Esophagus muscularis mucosa (tissue), 4 donors: ENCODE data around the gene SPOCK1. TPM values are rescaled to one million over a fixed set of nuclear protein-coding genes. Genes with fewer than 3 reads are reported as not detected.

Source experiments
- DNase-seq: peaks from one replicate; pipeline ENCODE4 v3.0.0-alpha.2; 2017; ENCODE audit errors: extremely low spot score
- H3K27ac ChIP-seq, 4 donors: fragments of 200-600 bp; sonication (generic); replicated peaks in 1 of 4; 1 replicate in 3 of 4; 2 replicates in 1 of 4; pipeline ENCODE4 v1.5.1; 2016 to 2019; ENCODE audit warnings: mild to moderate bottlenecking in 1 of 4
- H3K27me3 ChIP-seq, 4 donors: fragments of 200-600 bp; sonication (generic); one replicate each; pipeline versions ENCODE4 v1.5.1 to v1.6.0; 2016 to 2019
- H3K36me3 ChIP-seq, 4 donors: fragments of 200-600 bp; sonication (generic); one replicate each; pipeline ENCODE4 v1.5.1; 2016 to 2019
- H3K4me1 ChIP-seq, 4 donors: fragments of 200-600 bp; sonication (generic); one replicate each; pipeline ENCODE4 v1.5.1; 2016 to 2019
- H3K4me3 ChIP-seq, 4 donors: fragments of 200-600 bp; sonication (generic); 1 replicate in 2 of 4; 2 replicates in 2 of 4; pipeline ENCODE4 v1.5.1; 2016 to 2019; ENCODE audit warnings: mild to moderate bottlenecking in 4 of 4, moderate library complexity in 1 of 4
- H3K9me3 ChIP-seq, 4 donors: fragments of 200-600 bp; sonication (generic); 1 replicate in 3 of 4; 2 replicates in 1 of 4; pipeline ENCODE4 v1.5.1; 2016 to 2019
- EP300 ChIP-seq: sonication (generic); formaldehyde crosslinking; IDR thresholded peaks from one replicate; pipeline ENCODE4 v1.6.1; 2017; ENCODE audit warnings: antibody characterized with exemption
- POLR2A ChIP-seq: fragments of 450-650 bp; IDR thresholded peaks from one replicate; pipeline ENCODE4 v1.6.1; 2017; ENCODE audit warnings: antibody characterized with exemption, moderate library complexity, mild to moderate bottlenecking, low read depth
- POLR2AphosphoS5 ChIP-seq, 2 donors: sonication (generic); formaldehyde crosslinking; IDR thresholded peaks; one replicate each; pipeline ENCODE4 v1.6.1; 2017; ENCODE audit warnings: antibody characterized with exemption in 2 of 2
- WGBS: methylation state at CpG from one replicate; pipeline ENCODE4 v1.1.5; 2018; 5-methylcytosine and 5-hydroxymethylcytosine counted together
- intact Hi-C: fragments of 100-400 bp; cut with DNase I; formaldehyde crosslinking; loops from one replicate; pipeline ENCODE4 v1.15.1; 2023
- total RNA-seq, 4 donors: library from RNA; depleted of rRNA; stranded (reverse); fragments of >200 nt; gene quantifications; one replicate each; pipeline versions ENCODE4 v1.1.0 to v1.2.1, GENCODE V29; 2016
- TF ChIP-seq, protein P1 (sequence below), 3 experiments: fragments of 200-600 bp in 2 of 3; fragments of 450-650 bp in 1 of 3; sonication (generic) in 2 of 3; IDR thresholded peaks; one replicate each; pipeline ENCODE4 v1.5.1; 2017 to 2019; ENCODE audit warnings: antibody characterized with exemption in 3 of 3, mild to moderate bottlenecking in 2 of 3, moderate library complexity in 1 of 3

SPOCK1 gene
- total RNA-seq, 4 donors from 2014 or later: 39.0 to 52.4 (median 45.6) TPM

DNA sequence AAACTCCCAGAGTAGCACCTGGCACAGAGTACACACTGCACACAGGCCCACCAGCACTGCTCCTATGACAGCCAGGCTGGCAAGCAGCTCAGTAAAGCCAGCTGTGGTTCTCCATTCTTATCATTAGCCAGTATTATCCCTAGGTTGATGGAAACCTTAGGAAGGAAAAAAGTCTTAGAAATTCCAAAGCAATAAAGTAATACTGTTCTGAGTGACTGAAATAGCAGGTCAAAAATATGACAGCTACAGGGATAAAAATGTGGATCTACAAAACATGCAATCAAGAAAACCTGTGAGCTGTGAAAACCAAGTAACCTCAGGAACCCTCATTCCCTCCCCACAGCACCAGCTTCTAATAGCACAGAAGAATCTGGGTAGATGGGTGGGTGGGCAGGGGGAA, 403.5 kb downstream of the SPOCK1 start:
- Histone ChIP-seq H3K4me3 (no peak overlapping the region), H3K27me3 (peaks cover 0 to 2% (median 0%) of the 10 kb centered on the region in 4 donors), H3K9me3 (no peaks in the 10 kb centered on the region), H3K4me1 (peaks cover 0 to 1% (median 0%) of the 10 kb centered on the region in 4 donors), H3K36me3 (no peaks in the 10 kb centered on the region), H3K27ac (no peak overlapping the region)
- TF ChIP-seq, protein P1, sequence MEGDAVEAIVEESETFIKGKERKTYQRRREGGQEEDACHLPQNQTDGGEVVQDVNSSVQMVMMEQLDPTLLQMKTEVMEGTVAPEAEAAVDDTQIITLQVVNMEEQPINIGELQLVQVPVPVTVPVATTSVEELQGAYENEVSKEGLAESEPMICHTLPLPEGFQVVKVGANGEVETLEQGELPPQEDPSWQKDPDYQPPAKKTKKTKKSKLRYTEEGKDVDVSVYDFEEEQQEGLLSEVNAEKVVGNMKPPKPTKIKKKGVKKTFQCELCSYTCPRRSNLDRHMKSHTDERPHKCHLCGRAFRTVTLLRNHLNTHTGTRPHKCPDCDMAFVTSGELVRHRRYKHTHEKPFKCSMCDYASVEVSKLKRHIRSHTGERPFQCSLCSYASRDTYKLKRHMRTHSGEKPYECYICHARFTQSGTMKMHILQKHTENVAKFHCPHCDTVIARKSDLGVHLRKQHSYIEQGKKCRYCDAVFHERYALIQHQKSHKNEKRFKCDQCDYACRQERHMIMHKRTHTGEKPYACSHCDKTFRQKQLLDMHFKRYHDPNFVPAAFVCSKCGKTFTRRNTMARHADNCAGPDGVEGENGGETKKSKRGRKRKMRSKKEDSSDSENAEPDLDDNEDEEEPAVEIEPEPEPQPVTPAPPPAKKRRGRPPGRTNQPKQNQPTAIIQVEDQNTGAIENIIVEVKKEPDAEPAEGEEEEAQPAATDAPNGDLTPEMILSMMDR (IDR thresholded peaks at IDR 0.05): no peak
- TF ChIP-seq POLR2A (no peak), POLR2AphosphoS5 (IDR thresholded peaks at IDR 0.05) (no peak), EP300 (no peak)
- intact Hi-C loops: no loop called here
- DNase-seq: no peak

DNA sequence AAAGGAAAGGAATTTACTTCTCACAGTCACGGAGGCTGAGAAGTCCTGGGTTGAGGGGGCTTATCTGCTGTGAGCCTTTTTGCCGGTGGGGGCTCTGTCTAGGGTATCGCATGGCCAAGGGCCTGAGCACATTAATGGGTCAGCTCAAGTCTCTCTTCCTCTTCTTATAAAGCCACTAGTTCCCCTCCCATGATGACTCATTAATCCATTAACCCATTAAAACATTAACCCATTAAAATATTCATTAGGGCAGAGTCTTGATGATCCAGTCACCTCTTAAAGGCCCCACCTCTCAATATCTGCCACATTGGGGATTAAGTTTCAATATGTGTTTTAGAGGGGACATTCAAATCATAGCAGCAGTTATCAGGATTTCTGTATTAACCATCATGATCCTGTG, 406.3 kb downstream of the SPOCK1 start:
- no peak overlapping the region for H3K27ac ChIP-seq
- intact Hi-C loops: no loop called here
- no peaks in the 10 kb centered on the region for H3K36me3 ChIP-seq
- H3K27me3 ChIP-seq: peaks cover 0 to 2% (median 0%) of the 10 kb centered on the region in 4 donors
- TF ChIP-seq POLR2A (no peak), POLR2AphosphoS5 (IDR thresholded peaks at IDR 0.05) (no peak), EP300 (no peak)
- TF ChIP-seq, protein P1 (IDR thresholded peaks at IDR 0.05): no peak
- H3K4me1 ChIP-seq: peaks cover 0 to 7% (median 0%) of the 10 kb centered on the region in 4 donors
- no peaks in the 10 kb centered on the region for H3K9me3 ChIP-seq
- no peak overlapping the region for H3K4me3 ChIP-seq
- no peak for DNase-seq
- 83% methylated on average over 3 of the region's 3 CpGs for WGBS

DNA sequence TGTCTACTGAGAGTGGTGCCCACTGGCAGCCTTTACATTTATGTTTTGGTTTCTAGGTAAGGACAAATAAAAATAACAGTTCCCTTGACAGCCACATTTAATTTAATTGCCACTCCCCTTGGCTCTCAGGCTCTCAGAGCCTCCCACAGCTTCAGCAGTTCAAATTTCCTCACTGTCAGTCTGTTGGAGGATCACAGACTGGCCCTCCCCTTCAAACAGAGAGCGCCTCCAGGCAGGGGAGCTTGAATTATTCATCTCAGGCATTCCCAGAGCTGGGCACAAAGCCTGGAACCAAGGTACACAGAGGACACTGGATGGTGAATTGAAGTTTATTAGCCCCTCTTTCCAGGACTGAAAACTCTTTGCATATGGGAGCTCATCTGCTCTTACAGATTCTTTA, 407.7 kb downstream of the SPOCK1 start:
- TF ChIP-seq, protein P1 (IDR thresholded peaks at IDR 0.05): no peak
- no peak for TF ChIP-seq EP300
- TF ChIP-seq POLR2A: no peak
- no peak for TF ChIP-seq POLR2AphosphoS5 (IDR thresholded peaks at IDR 0.05)
- intact Hi-C loops: no loop called here
- Histone ChIP-seq H3K9me3 (no peaks in the 10 kb centered on the region), H3K27ac (no peak overlapping the region), H3K4me3 (no peak overlapping the region), H3K36me3 (no peaks in the 10 kb centered on the region), H3K4me1 (peaks cover 0 to 7% (median 0%) of the 10 kb centered on the region in 4 donors), H3K27me3 (no peaks in the 10 kb centered on the region)
- DNase-seq: no peak
- WGBS: 78% methylated on average over 1 of the region's 1 CpG

DNA sequence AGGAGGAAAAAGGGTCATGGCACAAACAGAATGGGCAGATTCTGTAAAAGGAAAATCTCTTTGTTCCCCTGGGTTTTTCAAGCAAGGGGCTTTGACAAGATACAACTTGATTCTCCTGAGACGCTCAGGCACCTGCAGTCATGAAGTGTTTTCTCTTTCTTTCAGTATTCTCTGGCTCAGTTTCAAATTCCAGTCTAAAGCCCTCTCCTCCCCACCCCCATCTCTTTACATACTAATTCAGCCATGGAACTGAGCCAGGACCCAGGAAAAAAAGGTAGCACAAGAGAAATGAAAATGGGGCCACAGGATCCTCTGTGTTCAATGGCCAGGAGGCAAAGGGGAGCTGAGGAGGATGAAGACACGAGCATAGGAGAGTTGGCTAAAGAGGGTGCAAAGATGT, 408.4 kb downstream of the SPOCK1 start:
- TF ChIP-seq POLR2A: no peak
- TF ChIP-seq, protein P1 (IDR thresholded peaks at IDR 0.05): no peak
- no peak for TF ChIP-seq EP300
- no peak for TF ChIP-seq POLR2AphosphoS5 (IDR thresholded peaks at IDR 0.05)
- no peak overlapping the region for H3K27ac ChIP-seq
- no peak overlapping the region for H3K4me3 ChIP-seq
- H3K36me3 ChIP-seq: no peaks in the 10 kb centered on the region
- DNase-seq: no peak
- H3K4me1 ChIP-seq: peaks cover 0 to 7% (median 0%) of the 10 kb centered on the region in 4 donors
- WGBS: 56% methylated on average over 2 of the region's 2 CpGs
- intact Hi-C loops: no loop called here
- H3K27me3 ChIP-seq: no peaks in the 10 kb centered on the region
- H3K9me3 ChIP-seq: no peaks in the 10 kb centered on the region

DNA sequence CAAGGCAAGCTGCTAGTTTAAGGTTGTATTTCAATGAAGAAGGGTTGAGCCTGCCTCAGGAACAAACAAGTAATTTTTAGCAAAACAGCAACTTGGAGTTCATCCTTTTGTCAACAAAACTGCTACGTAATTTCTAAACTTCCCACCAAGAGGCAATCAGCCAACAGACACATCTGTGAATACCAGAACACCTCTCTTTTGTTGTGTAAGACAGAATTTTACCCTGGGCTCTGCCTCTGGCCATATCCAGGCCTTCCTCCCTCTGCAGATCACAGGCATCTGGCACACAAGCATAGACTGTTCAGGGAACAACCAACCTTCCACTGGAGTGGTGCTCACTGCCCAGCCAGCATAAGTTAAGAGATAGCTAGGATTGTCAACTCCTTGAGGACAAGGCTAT, 409.0 kb downstream of the SPOCK1 start:
- DNase-seq: no peak
- Histone ChIP-seq H3K36me3 (no peaks in the 10 kb centered on the region), H3K27ac (no peak overlapping the region), H3K9me3 (no peaks in the 10 kb centered on the region), H3K4me1 (peaks cover 0 to 7% (median 0%) of the 10 kb centered on the region in 4 donors), H3K27me3 (peaks cover 0 to 4% (median 0%) of the 10 kb centered on the region in 4 donors), H3K4me3 (no peak overlapping the region)
- WGBS: 57% methylated on average over 1 of the region's 1 CpG
- intact Hi-C loops: no loop called here
- no peak for TF ChIP-seq POLR2A
- TF ChIP-seq, protein P1 (IDR thresholded peaks at IDR 0.05): no peak
- no peak for TF ChIP-seq POLR2AphosphoS5 (IDR thresholded peaks at IDR 0.05)
- no peak for TF ChIP-seq EP300
